SK-N-SH treated with all-trans-retinoic acid at 6 μM for 48 hours (cell line): ENCODE measurements around the gene RGS13.
A peak's percentile ranks its signal among the peaks of the same experiment; 100 is the strongest.

Source experiments
- ATAC-seq: fragments of 200-7000 bp; cut with Tn5 transposase; 3 replicates; pipeline ENCODE4 v1.9.1; 2020; ENCODE audit warnings: mild to moderate bottlenecking, moderate library complexity
- BACH2 ChIP-seq: fragments of 250-450 bp; sonication (Bioruptor Pico); IDR thresholded peaks from 2 replicates; pipeline ENCODE4 v1.9.0; 2021; ENCODE audit warnings: mild to moderate bottlenecking, borderline replicate concordance
- CSDC2 ChIP-seq: fragments of 250-450 bp; sonication (Bioruptor Pico); IDR thresholded peaks from 2 replicates; pipeline ENCODE4 v1.5.0; 2020; ENCODE audit warnings: mild to moderate bottlenecking, moderate library complexity
- CSRNP3 ChIP-seq: fragments of 250-450 bp; sonication (Bioruptor Pico); IDR thresholded peaks from 2 replicates; pipeline ENCODE4 v1.5.1; 2021; ENCODE audit warnings: mild to moderate bottlenecking, moderate library complexity
- GLIS3 ChIP-seq: fragments of 250-450 bp; sonication (Bioruptor Pico); IDR thresholded peaks from 2 replicates; pipeline ENCODE4 v1.5.0; 2020; ENCODE audit warnings: mild to moderate bottlenecking, moderate library complexity
- OSR1 ChIP-seq: fragments of 250-450 bp; sonication (Bioruptor Pico); IDR thresholded peaks from 2 replicates; pipeline ENCODE4 v1.8.0; 2022; ENCODE audit warnings: moderate library complexity, mild to moderate bottlenecking, inconsistent platforms
- PATZ1 ChIP-seq: fragments of 250-450 bp; sonication (Bioruptor Pico); IDR thresholded peaks from 2 replicates; pipeline ENCODE4 v1.8.0; 2020; ENCODE audit warnings: mild to moderate bottlenecking, moderate library complexity, borderline replicate concordance
- POU6F1 ChIP-seq: fragments of 250-450 bp; sonication (Bioruptor Pico); IDR thresholded peaks from 2 replicates; pipeline ENCODE4 v1.8.0; 2021; ENCODE audit warnings: low read depth, mild to moderate bottlenecking, moderate library complexity, borderline replicate concordance
- RARB ChIP-seq: fragments of 250-450 bp; sonication (Bioruptor Pico); IDR thresholded peaks from 2 replicates; pipeline ENCODE4 v1.8.0; 2021; ENCODE audit warnings: mild to moderate bottlenecking, moderate library complexity
- SNAI2 ChIP-seq: fragments of 250-450 bp; sonication (Bioruptor Pico); IDR thresholded peaks from 2 replicates; pipeline ENCODE4 v1.5.0; 2020; ENCODE audit warnings: mild to moderate bottlenecking, moderate library complexity
- TCF4 ChIP-seq: fragments of 250-450 bp; sonication (Bioruptor Pico); IDR thresholded peaks from 2 replicates; pipeline ENCODE4 v1.8.0; 2021; ENCODE audit warnings: mild to moderate bottlenecking, moderate library complexity, borderline replicate concordance
- TOX ChIP-seq: fragments of 250-450 bp; sonication (Bioruptor Pico); IDR thresholded peaks from 2 replicates; pipeline ENCODE4 v1.8.0; 2021; ENCODE audit warnings: mild to moderate bottlenecking, moderate library complexity, borderline replicate concordance
- ZC3H10 ChIP-seq: fragments of 250-450 bp; sonication (Bioruptor Pico); IDR thresholded peaks from 2 replicates; pipeline ENCODE4 v1.5.1; 2021; ENCODE audit warnings: mild to moderate bottlenecking, moderate library complexity
- ZFP3 ChIP-seq: fragments of 250-450 bp; sonication (Bioruptor Pico); IDR thresholded peaks from 2 replicates; pipeline ENCODE4 v1.5.0; 2020; ENCODE audit warnings: mild to moderate bottlenecking, moderate library complexity
- ZFP30 ChIP-seq: fragments of 450-650 bp; formaldehyde crosslinking; IDR thresholded peaks from 2 replicates; pipeline ENCODE4 v1.5.0; 2022; ENCODE audit warnings: mild to moderate bottlenecking, moderate library complexity
- ZNF565 ChIP-seq: fragments of 450-650 bp; formaldehyde crosslinking; conservative IDR thresholded peaks from 2 replicates; pipeline ENCODE4 v1.5.0; 2020; ENCODE audit warnings: low read depth, mild to moderate bottlenecking, moderate library complexity
- ZNF70 ChIP-seq: fragments of 450-650 bp; formaldehyde crosslinking; IDR thresholded peaks from 2 replicates; pipeline ENCODE4 v1.5.0; 2020; ENCODE audit warnings: mild to moderate bottlenecking, moderate library complexity
- ZNF8 ChIP-seq: fragments of 450-650 bp; formaldehyde crosslinking; IDR thresholded peaks from 2 replicates; pipeline ENCODE4 v1.5.0; 2020; ENCODE audit warnings: mild to moderate bottlenecking, moderate library complexity
- TF ChIP-seq, protein P1 (sequence below): fragments of 250-450 bp; sonication (Bioruptor Pico); IDR thresholded peaks from 2 replicates; pipeline ENCODE4 v1.5.1; 2020; ENCODE audit warnings: low read depth, mild to moderate bottlenecking, moderate library complexity

The RGS13 gene

GRCh38 chr1:192604979-192605620 lies 30.8 kb upstream of the RGS13 start (continued):
- no peak for TF ChIP-seq CSRNP3 (CRISPR knock-in tag)
- no peak for TF ChIP-seq BACH2 (CRISPR knock-in tag)
- TF ChIP-seq GLIS3 (CRISPR knock-in tag) = no peak
- TF ChIP-seq CSDC2 (CRISPR knock-in tag) = no peak
- no peak for TF ChIP-seq SNAI2

DNA sequence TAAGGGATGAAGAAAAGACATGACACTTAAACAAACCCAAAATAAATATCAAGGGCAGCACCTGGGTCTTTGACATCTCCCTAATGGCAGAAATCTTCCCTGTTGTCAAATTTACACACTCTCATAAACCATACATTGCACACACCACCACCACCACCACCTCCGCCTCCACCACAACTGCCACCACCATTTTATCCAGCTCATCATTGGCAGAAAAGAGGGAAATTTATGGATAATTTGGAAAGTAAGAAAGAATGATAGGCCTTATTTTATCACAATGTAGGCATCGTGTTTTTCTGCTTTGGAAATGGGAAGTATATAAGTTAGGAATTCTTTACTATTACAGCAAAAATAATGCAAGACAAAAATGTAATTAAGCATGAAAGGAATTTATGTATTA lies 27.3 kb upstream of the RGS13 start:
- no peak for TF ChIP-seq ZC3H10 (CRISPR knock-in tag)
- TF ChIP-seq PATZ1 (CRISPR knock-in tag) = no peak
- TF ChIP-seq TOX (CRISPR knock-in tag) = no peak
- TF ChIP-seq CSDC2 (CRISPR knock-in tag) = no peak
- no peak for TF ChIP-seq ZFP30
- no peak for TF ChIP-seq TCF4 (CRISPR knock-in tag)
- TF ChIP-seq SNAI2 = no peak
- TF ChIP-seq BACH2 (CRISPR knock-in tag) = no peak
- TF ChIP-seq ZNF8 (CRISPR knock-in tag) = no peak
- no peak for TF ChIP-seq ZNF565 (CRISPR knock-in tag)
- no peak for TF ChIP-seq POU6F1
- no peak for TF ChIP-seq CSRNP3 (CRISPR knock-in tag)
- TF ChIP-seq RARB (CRISPR knock-in tag) = no peak
- TF ChIP-seq, protein P1, sequence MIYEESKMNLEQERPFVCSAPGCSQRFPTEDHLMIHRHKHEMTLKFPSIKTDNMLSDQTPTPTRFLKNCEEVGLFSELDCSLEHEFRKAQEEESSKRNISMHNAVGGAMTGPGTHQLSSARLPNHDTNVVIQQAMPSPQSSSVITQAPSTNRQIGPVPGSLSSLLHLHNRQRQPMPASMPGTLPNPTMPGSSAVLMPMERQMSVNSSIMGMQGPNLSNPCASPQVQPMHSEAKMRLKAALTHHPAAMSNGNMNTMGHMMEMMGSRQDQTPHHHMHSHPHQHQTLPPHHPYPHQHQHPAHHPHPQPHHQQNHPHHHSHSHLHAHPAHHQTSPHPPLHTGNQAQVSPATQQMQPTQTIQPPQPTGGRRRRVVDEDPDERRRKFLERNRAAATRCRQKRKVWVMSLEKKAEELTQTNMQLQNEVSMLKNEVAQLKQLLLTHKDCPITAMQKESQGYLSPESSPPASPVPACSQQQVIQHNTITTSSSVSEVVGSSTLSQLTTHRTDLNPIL (CRISPR knock-in tag) = no peak
- TF ChIP-seq OSR1 = no peak
- TF ChIP-seq ZNF70 = no peak
- no peak for ATAC-seq

GRCh38 chr1:192609110-192610079 lies 26.6 kb upstream of the RGS13 start:
- TF ChIP-seq ZC3H10 (CRISPR knock-in tag) (0 out of 2 replicates have a peak, but pooled peaks have one; percentile 24), SNAI2 (no peak)
- ATAC-seq = no peak

DNA sequence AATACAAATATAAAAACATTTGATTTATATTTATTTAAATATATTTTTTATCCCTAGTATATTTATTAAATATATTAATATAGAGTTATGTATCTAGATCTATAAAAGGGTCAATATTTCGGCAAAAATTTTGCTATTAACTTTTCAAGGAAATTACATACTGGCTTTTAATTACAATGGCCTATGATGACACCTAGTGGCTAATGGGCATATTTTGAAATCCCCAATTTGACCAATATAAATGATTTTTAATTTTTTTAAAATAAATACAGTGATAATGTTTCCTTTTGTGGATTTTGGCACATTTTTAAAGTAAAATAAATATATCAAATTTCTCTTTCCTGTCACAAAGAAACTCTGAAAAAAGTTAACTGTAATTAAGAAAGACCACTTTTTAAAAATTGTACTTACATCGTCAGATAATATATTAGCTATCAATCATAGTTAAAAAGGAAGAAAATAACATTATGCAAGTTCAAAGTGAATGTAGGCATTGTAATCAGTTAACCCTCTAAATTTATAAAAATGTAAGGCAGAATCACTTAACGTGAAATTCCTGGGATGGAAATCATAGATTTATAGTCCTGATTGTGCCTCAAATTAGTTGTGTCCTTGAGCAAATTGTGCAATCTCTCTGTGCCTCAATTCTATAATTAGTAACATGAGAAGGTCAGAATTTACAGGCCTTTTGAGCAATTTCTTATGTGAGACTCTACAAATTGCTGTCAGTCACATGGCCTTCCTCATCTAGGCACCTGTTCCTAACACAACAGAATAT lies 25.6 kb upstream of the RGS13 start:
- ATAC-seq = no peak

More for the DNA sequence above, 25.6 kb upstream of the RGS13 start:
- TF ChIP-seq ZFP3 (no peak), ZNF8 (CRISPR knock-in tag) (no peak), TCF4 (CRISPR knock-in tag) (no peak), CSDC2 (CRISPR knock-in tag) (no peak), TOX (CRISPR knock-in tag) (no peak; the same call in 1 of the 2 replicates)
- TF ChIP-seq, protein P1 (CRISPR knock-in tag) = no peak
